ENCODE results near the gene MICALL1.

MICALL1 gene

GRCh38 chr22:37968452-37969251, 62.6 kb downstream of the MICALL1 start:
- ATAC-seq, result no peak
- TF ChIP-seq ISL1 (CRISPR knock-in tag; IDR thresholded peaks at IDR 0.05), result no peak
- no peak for TF ChIP-seq RARB (CRISPR knock-in tag; IDR thresholded peaks at IDR 0.05)
- TF ChIP-seq ZFP30 (CRISPR knock-in tag; IDR thresholded peaks at IDR 0.05), result no peak
- TF ChIP-seq ZNF70 (CRISPR knock-in tag; IDR thresholded peaks at IDR 0.05), result no peak

DNA sequence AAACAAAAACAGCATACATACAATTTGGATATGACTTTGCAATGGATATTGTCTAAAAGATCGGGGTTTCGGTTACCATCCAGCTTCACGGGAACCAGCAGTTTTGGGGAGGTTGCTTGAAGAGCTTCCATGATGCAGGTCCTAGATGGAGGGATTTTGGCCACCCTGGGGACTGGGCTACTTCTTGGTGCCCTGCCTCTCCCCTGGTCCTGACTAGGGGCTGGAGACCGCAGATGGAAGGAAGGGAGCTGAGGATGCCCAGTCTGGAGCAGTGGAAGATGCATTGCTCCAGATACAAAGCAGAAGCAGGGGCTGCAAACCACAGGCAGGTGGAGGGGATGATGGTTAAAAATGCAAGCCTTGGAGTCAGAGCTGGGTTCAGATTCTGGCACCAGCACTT, 64.8 kb downstream of the MICALL1 start:
- TF ChIP-seq ZNF565 (CRISPR knock-in tag; conservative IDR thresholded peaks at IDR 0.05; ENCODE audit: low read depth) (no peak), ARNTL (CRISPR knock-in tag; IDR thresholded peaks at IDR 0.05; ENCODE audit: borderline replicate concordance, low read depth) (no peak), ZNF70 (CRISPR knock-in tag; IDR thresholded peaks at IDR 0.05) (no peak), BACH2 (CRISPR knock-in tag; IDR thresholded peaks at IDR 0.05; ENCODE audit: borderline replicate concordance) (no peak), TSHZ2 (CRISPR knock-in tag; IDR thresholded peaks at IDR 0.05) (no peak), PPARA (CRISPR knock-in tag; IDR thresholded peaks at IDR 0.05; ENCODE audit: borderline replicate concordance) (no peak), ZFP30 (CRISPR knock-in tag; IDR thresholded peaks at IDR 0.05) (no peak), ESRRG (CRISPR knock-in tag; IDR thresholded peaks at IDR 0.05) (no peak), CSDC2 (CRISPR knock-in tag; IDR thresholded peaks at IDR 0.05) (no peak), ZFP3 (CRISPR knock-in tag; IDR thresholded peaks at IDR 0.05) (no peak), ZC3H10 (CRISPR knock-in tag; IDR thresholded peaks at IDR 0.05) (no peak), TCF4 (CRISPR knock-in tag; IDR thresholded peaks at IDR 0.05; ENCODE audit: borderline replicate concordance) (no peak), TOX (CRISPR knock-in tag; IDR thresholded peaks at IDR 0.05; ENCODE audit: borderline replicate concordance) (no peak), ZNF8 (CRISPR knock-in tag; IDR thresholded peaks at IDR 0.05) (no peak), POU6F1 (CRISPR knock-in tag; IDR thresholded peaks at IDR 0.05; ENCODE audit: borderline replicate concordance, low read depth) (no peak), RARB (CRISPR knock-in tag; IDR thresholded peaks at IDR 0.05) (no peak), CREB5 (CRISPR knock-in tag; IDR thresholded peaks at IDR 0.05; ENCODE audit: low read depth) (no peak)
- TF ChIP-seq, protein P1, sequence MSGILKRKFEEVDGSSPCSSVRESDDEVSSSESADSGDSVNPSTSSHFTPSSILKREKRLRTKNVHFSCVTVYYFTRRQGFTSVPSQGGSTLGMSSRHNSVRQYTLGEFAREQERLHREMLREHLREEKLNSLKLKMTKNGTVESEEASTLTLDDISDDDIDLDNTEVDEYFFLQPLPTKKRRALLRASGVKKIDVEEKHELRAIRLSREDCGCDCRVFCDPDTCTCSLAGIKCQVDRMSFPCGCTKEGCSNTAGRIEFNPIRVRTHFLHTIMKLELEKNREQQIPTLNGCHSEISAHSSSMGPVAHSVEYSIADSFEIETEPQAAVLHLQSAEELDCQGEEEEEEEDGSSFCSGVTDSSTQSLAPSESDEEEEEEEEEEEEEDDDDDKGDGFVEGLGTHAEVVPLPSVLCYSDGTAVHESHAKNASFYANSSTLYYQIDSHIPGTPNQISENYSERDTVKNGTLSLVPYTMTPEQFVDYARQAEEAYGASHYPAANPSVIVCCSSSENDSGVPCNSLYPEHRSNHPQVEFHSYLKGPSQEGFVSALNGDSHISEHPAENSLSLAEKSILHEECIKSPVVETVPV (CRISPR knock-in tag; IDR thresholded peaks at IDR 0.05), result no peak
- TF ChIP-seq, protein P2, sequence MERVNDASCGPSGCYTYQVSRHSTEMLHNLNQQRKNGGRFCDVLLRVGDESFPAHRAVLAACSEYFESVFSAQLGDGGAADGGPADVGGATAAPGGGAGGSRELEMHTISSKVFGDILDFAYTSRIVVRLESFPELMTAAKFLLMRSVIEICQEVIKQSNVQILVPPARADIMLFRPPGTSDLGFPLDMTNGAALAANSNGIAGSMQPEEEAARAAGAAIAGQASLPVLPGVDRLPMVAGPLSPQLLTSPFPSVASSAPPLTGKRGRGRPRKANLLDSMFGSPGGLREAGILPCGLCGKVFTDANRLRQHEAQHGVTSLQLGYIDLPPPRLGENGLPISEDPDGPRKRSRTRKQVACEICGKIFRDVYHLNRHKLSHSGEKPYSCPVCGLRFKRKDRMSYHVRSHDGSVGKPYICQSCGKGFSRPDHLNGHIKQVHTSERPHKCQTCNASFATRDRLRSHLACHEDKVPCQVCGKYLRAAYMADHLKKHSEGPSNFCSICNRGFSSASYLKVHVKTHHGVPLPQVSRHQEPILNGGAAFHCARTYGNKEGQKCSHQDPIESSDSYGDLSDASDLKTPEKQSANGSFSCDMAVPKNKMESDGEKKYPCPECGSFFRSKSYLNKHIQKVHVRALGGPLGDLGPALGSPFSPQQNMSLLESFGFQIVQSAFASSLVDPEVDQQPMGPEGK (CRISPR knock-in tag; IDR thresholded peaks at IDR 0.05; ENCODE audit: borderline replicate concordance), result no peak
- no peak for ATAC-seq

Measured in SK-N-SH treated with all-trans-retinoic acid at 6 μM for 48 hours (cell line).